Measurements from ENCODE around the gene TCP1.
"Not testable (repeated sequence)": the region's sequence is repeated elsewhere in the genome, so short reads cannot be mapped to it uniquely, and the experiment has no call there.

The TCP1 gene

DNA sequence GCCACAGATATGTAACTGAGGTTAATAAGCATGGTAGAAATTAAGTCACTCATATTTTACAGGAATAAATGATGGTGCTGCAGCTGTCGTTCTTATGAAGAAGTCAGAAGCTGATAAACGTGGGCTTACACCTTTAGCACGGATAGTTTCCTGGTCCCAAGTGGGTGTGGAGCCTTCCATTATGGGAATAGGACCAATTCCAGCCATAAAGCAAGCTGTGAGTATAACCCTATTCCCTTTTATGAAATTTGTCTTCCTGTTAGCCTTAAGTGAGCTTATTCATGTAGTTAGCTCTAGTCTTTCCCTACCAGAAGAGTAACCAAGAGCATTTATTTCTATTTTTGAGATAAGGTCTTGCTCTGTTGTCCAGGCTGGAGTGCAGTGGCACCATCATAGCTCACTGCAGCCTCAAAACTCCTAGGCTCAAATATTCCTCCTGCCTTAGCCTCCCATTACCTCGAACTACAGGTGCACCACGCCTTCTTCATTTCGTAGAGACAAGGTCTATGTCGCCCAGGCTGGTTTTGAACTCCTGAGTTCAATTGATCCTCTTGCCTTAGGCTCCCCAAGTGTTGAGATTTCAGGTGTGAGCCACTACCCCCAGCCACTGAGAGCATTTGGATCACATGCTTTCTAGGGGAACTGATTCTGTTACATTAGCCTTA is 12.0 kb downstream of the TCP1 start:
- DNase-seq (ENCODE audit: low read depth) = no peak

DNA sequence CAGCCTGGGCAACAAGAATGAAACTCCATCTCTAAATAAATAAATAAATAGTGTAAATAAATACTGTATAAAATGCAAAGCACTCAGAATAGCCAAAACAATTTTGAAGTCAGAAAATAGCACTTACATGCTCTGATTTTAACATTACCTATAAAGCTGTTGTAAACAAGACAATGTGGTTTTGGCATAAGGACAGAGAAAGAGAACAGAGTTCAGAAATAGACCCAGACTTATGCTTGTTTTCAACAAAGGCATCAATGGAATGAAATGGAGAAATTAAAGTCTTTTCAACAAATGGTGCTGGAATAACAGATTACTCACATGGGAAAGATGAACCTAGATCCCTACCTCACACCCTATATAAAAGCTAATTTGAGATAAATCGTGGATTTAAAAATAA is 17.2 kb downstream of the TCP1 start:
- no peak for DNase-seq (ENCODE audit: low read depth)

DNA sequence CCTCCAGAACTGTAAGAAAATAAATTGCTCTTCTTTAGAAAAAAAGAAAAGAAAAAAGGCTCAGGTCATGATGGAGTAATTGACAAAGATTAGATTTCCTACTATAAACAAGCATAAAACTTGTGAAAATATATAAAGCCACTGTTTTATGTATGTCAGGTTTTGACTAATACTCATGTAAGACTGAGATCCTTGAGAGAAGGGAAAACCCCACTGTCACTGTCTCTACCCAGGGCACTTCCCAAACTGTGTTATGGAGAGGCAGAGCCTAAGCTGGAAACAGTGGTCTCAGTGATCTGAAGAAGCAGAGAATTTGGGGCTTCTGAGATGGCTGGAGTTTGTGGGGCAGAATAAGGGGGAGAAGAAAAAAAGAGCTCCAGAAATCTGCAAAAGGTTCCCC is 19.9 kb downstream of the TCP1 start:
- no peak for DNase-seq (ENCODE audit: low read depth)

DNA sequence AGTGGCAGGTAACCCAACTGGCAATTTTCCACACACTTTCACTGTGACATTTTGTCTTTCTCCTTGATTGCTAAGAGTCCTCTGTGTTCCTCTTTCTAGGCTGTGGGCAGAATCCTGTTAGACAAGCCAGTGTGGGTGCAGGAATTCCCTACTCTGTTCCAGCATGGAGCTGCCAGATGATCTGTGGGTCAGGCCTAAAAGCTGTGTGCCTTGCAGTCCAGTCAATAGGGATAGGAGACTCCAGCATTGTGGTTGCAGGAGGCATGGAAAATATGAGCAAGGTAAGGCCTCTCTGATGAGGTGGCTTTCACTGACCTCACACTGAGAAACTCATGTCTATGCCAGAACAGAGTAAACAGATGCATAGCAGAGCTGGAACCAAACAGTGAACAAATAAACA is 22.5 kb downstream of the TCP1 start:
- DNase-seq (ENCODE audit: low read depth) = no peak

DNA sequence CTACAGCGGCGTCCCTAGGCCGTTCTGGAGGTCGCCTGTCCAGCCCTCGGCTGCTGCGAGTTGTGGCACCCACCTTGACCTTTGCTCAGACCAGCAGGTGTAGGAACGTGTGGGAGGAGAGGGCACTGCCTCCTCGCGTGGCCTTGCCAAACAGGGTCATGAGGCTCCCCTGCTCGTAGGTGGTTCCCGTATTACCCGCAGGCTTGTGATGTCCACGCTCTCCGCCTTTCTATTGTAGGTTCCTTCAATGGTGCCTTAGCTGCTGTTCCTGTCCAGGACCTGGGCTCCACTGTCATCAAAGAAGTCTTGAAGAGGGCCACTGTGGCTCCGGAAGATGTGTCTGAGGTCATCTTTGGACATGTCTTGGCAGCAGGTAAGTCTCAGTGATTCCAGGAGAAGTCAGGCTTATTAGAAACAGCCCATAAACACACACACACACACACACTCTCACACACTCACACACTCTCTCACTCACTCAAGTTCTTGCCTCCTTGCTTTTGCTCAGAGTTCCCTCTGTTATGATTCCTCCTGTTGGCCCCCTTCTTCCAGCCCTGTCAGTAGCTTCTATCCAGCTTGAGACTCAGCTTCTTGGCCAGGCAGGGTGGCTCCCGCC is 26.6 kb downstream of the TCP1 start:
- no peak for DNase-seq (ENCODE audit: low read depth)

DNA sequence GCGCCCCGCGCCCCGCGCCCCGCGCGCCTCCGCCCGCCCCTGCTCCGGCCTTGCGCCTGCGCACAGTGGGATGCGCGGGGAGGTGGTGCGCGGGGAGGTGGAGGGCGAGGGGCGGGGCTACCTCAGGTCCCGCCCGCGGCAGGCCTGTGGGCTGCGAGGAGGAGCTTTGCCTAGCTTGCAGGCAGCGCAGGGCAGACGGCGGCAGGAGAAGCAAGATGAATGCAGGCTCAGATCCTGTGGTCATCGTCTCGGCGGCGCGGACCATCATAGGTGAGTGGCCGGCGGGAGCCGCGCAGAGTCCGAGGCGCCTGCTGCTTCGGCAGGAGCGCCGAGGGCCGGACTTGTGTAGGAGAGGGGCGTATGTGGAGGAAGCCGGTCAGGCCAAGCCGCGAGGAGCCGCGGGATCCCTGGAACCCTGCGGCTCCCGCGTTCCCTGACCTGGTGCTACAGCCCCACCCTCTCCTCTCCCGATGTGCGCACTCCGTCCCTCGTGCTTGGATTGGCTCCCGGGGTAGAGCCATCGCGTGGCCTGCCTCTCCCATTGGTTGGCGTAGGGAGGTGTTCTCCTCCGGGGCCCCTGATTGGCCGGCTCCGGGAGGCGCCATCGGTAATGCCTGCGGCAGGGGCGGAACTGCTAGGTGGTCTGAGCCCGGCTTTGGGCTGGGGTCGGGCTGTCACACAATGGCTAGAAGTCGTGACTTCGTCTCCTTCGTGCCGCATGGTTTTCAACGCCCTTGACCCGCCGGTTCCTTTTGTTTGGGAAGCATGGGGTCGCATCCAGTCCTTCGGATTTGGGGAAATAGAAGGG is 27.3 kb downstream of the TCP1 start, which contains the start of gene ACAT2:
TSS of gene ACAT2 (plus strand) at position 173 of the 808 bp plus-strand sequence. CDS start at position 216, 43 bp downstream.
- peak; percentile 85 for DNase-seq (ENCODE audit: low read depth)

DNA sequence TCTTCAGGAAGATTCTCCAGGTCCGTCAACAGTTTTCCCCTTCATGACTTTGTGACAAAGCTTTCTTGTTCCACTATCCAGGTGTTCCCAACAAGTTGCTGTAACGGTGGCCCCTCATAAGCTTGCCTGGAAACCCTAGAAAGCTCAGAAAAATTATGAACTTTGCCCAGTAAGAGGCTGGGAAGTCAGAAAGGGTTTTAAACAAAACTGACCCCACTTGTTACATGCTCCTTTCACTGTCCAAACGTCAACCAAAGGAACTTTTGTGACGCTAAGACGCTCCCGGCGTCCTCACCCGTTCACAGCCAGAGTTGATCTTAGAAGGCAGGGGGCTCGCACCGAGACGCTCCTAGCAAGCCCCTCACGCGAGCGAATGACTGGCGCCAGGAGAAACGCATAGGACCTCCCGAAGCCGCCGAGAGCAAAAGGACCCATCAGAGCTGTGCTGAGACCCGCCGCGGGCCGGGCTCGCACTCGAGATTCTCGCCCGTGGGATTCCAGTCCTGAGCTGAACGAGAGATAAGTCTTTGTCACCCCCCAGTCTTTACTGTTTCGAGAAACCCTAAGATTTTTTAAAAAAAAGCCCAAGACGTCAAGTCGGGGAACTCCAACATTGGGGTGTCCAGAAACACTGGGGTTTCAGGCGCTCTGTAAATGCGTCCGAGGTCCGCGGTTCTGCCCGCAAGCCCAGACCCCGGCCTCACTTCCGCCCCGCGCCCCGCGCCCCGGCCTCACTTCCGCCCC is 28.1 kb downstream of the TCP1 start:
- DNase-seq (ENCODE audit: low read depth) = no peak

DNA sequence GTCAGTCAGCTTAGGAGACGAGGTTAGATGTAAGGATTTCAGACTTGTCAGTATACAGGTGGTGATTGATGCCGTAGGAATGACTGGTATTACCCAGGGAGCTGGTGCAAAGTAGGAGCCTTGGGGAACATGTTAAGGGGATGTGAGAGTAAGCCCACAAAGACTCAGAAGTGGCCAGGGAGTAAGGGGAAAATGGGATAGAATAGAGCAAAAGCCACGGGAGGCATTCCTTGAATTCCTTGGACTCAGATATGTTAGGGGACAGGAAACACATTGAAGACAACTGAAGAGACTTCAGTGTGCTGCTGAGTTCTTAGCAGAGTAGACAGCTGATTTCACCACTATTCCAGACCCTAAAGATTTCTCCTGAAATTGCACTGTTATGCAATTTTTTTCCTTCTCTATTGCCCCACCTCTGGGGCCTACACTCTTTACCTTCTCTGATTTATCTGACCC is 28.8 kb downstream of the TCP1 start:
- no peak for DNase-seq (ENCODE audit: low read depth)

DNA sequence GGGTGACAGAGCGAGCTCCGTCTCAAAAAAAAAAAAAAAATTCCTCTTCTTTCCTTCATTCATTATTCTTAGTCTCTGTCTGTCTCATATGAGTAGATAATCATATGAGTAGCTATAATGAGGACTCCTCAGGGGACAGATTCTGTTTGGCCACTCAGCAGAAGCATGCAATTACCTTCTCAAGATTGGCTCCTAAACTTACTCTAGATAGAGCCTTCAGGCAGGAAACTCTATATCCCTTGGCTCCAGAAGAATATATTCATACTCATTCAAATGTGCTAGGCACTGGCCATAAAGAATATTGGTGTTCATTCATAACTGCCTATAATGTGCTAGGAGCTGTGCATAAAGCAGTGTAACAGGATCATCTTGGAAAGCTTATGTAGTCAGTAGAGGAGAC is 29.8 kb downstream of the TCP1 start:
- DNase-seq (ENCODE audit: low read depth) = no peak

DNA sequence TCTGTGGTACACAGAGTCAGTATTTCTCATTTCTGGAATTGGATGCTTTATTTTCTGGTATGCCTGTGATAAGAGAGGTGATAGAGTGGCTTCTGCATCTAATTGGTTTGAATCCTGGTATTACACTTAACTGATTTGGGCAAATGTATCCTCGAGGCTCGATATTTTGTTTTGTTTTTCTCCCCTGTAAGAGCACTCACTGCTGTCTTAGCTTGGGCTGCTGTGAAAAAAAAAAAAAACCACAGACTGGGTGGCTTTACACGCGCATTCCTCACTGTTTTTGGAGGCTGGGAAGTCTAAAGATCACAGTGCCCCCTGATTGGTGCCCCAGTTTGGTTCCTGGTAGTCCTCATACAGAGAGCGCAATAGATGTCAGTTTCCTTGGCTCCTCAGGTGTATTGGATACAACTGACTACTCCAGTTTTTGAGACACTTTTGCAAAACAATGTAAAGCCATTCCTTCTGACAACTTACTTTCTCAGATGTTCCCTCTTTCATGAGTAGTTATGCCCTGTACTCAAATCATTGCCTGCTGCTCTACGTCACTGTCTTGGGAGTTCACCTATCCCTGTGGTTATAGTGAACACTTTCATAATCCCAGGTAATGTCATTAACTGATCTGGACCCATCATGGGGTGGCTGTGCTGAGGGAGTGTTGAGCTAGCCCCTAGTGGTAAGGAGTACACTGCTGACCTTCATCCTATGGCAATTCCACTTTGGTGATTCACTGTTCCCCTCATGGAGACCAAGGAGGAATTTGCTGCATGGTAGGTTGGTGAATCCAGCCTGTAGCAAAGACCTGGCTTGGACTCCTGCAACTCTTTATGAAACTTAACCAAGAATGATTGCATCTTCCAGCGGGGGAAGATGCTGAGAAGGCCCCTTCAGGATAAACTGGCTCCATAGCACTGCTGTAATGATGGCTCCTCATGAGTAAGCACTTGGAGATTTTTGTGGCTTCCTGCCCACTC is 31.1 kb downstream of the TCP1 start:
- no peak for DNase-seq (ENCODE audit: low read depth)

DNA sequence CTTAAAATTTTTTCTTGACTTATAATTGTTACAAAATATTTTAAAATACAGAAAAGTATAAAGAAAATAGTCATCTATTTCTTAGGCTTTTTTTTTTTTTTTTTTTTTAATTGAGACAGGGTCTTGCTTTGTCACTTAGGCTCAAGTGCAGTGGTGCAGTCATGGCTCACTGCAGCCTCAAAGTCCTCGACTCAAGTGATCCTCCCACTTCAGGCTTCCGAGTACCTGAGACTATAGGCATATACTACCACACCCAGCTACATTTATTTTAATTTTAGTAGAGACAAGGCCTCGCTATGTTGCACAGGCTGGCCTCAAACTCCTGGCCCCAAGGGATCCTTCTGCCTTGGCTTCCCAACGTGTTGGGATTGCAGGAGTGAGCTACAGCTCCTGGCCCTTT is 32.9 kb downstream of the TCP1 start:
- DNase-seq (ENCODE audit: low read depth) = no peak

DNA sequence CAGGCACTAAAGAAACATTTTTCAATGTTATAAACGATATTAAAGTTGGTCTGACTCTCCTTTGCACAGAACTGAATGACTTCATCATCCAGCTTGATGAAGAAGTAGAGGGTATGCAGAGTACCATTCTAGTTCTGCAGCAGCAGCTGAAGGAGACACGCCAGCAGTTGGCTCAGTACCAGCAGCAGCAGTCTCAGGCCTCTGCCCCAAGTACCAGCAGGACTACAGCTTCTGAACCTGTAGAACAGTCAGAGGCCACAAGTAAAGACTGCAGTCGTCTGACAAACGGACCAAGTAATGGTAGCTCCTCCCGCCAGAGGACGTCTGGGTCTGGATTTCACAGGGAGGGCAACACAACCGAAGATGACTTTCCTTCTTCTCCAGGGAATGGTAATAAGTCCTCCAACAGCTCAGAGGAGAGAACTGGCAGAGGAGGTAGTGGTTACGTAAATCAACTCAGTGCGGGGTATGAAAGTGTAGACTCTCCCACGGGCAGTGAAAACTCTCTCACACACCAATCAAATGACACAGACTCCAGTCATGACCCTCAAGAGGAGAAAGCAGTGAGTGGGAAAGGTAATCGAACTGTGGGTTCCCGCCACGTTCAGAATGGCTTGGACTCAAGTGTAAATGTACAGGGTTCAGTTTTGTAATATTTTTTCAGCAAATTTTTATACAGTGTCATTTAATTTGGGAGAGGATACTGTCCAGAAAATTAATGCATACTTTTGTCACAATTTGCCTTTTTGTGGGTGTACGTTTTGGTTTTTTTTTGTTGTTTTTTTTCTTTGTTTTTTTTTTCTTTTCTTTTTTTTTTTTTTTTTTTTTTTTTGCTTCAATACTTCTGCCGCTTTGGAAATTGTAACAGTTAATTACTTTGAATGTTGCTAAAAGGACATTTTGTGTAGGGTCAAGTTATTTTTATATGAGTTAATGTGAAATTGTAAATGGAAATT is 34.2 kb downstream of the TCP1 start:
- no peak for DNase-seq (ENCODE audit: low read depth)

DNA sequence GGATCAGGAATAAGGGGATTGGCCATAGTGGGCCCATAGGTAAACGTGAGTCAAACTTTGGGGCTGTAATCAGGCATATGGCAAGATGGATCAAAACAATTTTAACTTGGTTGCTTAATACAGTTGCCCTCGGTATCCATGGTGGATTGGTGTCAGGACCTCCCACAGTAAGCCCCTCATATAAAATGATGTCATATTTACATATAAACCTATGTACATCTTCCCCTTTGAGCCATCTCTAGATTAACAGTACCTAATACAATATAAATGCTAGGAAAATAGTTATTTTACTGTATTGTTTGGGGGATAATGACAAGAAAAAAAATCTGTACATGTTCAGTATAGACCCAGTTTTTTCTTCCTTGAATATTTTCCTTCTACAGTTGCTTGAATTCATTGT is 35.0 kb downstream of the TCP1 start:
- no peak for DNase-seq (ENCODE audit: low read depth)

DNA sequence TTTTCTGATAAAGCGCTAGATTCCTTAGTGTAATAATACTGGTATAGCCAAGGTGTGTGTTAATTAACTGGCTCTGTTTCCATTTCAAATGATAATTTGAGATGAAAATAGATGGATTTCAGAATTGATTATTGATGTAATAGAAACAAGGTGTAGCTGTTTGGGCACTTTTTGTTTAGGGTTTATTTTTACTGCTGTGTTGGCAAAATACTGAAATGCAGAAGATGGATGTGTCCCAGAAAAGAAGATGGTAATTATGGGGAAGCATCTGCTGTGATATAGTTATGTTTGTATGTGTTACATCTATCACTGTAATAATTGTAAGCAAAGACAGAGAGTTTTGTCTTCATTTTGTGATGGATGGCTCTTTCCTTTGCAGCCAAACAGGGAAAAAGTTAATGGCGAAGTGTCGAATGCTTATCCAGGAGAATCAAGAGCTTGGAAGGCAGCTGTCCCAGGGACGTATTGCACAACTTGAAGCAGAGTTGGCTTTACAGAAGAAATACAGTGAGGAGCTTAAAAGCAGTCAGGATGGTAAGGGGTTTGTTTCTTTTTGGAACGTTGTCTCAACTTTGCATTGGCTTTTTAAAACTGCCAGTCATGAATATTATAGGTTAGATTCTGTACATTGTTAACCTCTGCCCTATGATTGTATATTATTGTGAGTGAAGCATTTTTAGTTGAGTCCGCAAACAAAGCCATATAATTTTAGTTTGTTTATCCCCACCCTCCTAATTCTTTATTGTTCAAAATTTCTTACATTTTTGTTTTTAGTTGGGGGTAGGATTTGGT is 36.1 kb downstream of the TCP1 start:
- DNase-seq (ENCODE audit: low read depth) = no peak

DNA sequence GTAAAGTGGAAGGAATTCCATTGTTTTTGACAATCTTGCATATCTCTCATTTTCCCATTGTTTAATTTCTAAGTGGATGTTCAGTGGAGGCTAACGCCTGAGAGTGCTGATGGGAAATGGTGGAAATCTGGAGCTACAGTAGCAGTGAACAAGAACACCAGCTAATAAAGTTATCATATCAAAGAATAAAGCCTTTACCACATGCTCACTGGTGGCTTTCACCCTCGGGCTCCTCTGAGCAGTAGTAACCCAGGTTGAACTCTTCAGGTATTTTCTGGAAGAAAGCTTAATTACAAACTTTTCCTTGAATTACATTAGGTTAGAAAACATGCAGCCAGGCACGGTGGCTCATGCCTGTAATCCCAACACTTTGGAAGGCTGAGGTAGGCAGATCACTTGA is 38.0 kb downstream of the TCP1 start:
- no peak for DNase-seq (ENCODE audit: low read depth)

DNA sequence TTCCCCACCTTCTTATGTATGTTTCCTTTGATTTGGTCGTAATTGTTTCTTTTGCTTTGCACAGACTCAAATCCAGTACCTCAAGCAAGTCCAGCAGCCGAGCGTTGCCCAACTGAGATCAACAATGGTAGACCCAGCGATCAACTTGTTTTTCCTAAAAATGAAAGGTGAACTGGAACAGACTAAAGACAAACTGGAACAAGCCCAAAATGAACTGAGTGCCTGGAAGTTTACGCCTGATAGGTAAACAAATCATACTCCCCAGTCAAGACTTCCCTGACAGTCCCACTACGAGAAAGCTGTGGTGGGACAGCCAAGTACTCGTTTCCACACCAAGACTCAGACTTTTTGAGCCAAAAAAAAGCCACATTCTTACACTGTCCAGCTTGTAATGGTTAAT is 41.3 kb downstream of the TCP1 start:
- not testable (repeated sequence) for DNase-seq (ENCODE audit: low read depth)

DNA sequence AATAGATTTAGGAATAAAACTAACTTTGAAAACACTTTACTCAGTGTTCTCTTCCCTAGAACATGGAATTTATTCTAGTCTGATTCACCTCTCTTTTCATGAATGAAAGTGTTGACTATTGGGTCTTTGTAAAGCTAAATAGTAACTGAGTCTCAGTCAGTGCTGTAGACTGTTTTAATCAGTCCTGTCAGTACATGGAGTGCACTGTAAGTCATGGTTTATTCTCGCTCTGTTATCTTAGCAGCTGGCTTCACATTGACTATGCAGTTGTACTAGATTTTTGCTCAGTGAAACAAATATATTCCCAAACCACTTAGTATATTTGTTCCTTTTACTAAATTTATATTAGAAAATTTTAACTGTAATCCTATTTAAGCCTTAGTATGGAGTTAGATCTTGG is 42.6 kb downstream of the TCP1 start:
- DNase-seq (ENCODE audit: low read depth) = no peak

DNA sequence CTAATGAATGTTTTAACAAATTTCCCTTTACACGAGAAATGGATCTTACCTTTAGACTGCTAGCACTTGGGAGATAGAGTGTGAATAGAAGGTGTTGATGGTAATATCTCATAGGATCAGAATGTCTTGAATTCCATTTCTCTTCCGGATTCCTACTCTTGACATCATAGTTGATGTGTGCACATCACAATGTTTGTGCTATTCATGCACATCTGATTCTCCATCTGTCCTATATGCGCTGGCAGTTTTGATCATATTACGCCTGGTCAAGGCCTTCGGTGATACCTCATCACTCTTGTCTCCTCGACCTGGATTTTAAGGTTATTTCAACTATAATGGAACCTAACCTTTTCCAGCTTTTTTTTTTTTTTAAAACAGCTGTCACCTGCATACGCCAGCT is 44.3 kb downstream of the TCP1 start:
- no peak for DNase-seq (ENCODE audit: low read depth)

DNA sequence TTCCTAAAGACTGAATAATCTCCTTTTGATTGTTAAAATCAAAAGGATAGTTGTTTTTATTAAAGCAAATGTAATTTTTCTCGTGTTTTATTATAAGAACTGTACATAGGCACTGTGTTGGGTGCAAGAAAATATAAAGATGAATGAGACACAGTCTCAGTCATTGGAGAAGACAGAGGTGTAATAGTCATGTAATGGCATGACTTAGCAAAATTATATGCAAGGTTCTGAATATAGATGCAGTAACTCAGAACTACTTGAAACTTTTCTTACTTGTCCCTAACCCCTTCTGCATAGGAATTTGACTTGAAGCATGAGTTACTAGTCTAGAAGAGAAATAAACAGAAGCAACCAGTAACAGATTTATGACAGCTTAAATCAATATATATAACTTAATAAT is 47.2 kb downstream of the TCP1 start:
- no peak for DNase-seq (ENCODE audit: low read depth)

Measured in activated T-helper 1 cell treated with Interleukin-2 at 50 U/mL for 16 hours (primary cell).